Sigmoid colon (tissue), 4 donors: Measurements from ENCODE around the gene PLAGL2.
"Not testable (repeated sequence)": the region's sequence is repeated elsewhere in the genome, so short reads cannot be mapped to it uniquely, and the experiment has no call there.

Source experiments
- EP300 ChIP-seq, 4 donors: sonication (generic); formaldehyde crosslinking; IDR thresholded peaks; one replicate each; pipeline ENCODE4 v1.6.1; 2017; ENCODE audit warnings: antibody characterized with exemption in 4 of 4
- POLR2A ChIP-seq, 2 donors: fragments of 450-650 bp; IDR thresholded peaks; one replicate each; pipeline ENCODE4 v1.6.1; 2016; ENCODE audit warnings: antibody characterized with exemption in 2 of 2, mild to moderate bottlenecking in 2 of 2, moderate library complexity in 2 of 2
- TF ChIP-seq, protein P1 (sequence below), 4 experiments: fragments of 450-650 bp in 3 of 4; fragments of 200-600 bp in 1 of 4; IDR thresholded peaks; one replicate each; pipeline ENCODE4 v1.5.1; 2016 to 2019; ENCODE audit warnings: antibody characterized with exemption in 4 of 4, mild to moderate bottlenecking in 3 of 4, moderate library complexity in 2 of 4

DNA sequence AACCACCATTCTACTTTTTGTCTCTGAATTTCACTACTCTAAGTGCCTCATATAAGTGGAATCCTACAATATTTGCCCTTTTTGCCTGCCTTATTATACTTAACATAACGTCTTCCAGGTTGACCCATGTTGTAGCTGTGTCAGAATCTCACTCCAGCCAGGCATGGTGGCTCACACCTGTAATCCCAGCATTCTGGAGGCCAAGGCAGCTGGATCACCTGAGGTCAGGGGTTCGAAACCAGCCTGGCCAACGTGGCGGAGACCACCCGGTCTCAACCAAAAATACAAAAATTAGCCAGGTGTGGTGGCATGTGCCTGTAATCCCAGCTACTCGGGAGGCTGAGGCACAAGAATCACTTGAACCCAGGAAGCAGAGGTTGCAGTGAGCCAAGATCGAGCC is 29.8 kb downstream of the PLAGL2 start:
- TF ChIP-seq, protein P1, sequence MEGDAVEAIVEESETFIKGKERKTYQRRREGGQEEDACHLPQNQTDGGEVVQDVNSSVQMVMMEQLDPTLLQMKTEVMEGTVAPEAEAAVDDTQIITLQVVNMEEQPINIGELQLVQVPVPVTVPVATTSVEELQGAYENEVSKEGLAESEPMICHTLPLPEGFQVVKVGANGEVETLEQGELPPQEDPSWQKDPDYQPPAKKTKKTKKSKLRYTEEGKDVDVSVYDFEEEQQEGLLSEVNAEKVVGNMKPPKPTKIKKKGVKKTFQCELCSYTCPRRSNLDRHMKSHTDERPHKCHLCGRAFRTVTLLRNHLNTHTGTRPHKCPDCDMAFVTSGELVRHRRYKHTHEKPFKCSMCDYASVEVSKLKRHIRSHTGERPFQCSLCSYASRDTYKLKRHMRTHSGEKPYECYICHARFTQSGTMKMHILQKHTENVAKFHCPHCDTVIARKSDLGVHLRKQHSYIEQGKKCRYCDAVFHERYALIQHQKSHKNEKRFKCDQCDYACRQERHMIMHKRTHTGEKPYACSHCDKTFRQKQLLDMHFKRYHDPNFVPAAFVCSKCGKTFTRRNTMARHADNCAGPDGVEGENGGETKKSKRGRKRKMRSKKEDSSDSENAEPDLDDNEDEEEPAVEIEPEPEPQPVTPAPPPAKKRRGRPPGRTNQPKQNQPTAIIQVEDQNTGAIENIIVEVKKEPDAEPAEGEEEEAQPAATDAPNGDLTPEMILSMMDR (IDR thresholded peaks at IDR 0.05), result not testable (repeated sequence)
- TF ChIP-seq EP300, POLR2A (IDR thresholded peaks at IDR 0.05): not testable (repeated sequence)
